ENCODE data around the gene SMG9. TPM values are rescaled to one million over a fixed set of nuclear protein-coding genes. Genes with fewer than 3 reads are reported as not detected.

The SMG9 gene
- total RNA-seq, 1 experiment from 2014 or later: 14.9 TPM

GRCh38 chr19:43752287-43752875 is 2.4 kb downstream of the SMG9 start:
- no peak for DNase-seq (ENCODE audit: low spot score)

GRCh38 chr19:43751466-43752220 is 3.1 kb downstream of the SMG9 start:
- no peak for DNase-seq (ENCODE audit: low spot score)

DNA sequence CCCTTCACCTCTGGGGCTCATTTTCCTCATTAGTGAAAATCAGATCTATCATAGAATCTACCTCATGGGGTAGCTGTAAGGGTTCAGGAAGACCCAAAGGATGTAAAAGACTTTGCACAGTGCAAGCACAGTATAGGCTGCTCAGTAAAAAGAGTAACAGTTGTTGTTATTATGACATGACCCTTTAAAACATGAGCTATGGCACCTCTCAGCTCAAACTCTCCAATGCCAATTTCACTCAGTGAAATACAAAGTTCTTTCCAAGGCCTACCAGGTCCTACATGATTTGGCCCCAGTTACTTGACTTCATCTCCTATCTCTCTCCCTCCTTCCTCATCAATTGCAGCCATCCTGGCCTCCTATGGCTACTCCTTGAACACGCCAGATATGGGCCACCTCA is 4.9 kb downstream of the SMG9 start:
- no peak for DNase-seq (ENCODE audit: low spot score)

DNA sequence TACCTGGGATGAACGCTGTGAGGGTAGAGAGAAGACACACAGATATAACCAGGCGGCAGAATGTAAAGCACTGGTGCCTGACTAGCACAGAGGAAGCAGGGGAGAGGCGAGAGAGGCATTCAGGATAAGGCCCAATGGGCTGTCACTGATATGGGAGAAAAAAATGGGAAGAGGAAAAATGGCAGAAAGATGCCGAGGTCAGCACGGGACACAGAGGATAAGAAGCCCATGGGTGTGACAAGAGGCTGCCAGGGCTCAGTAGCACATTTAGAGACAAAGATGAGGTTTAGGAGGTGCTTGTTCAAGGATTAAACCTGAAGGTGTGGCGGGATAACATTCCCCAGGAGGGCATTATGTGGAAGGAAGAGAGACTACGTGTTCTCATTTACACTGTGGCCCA is 5.6 kb downstream of the SMG9 start:
- no peak for DNase-seq (ENCODE audit: low spot score)

DNA sequence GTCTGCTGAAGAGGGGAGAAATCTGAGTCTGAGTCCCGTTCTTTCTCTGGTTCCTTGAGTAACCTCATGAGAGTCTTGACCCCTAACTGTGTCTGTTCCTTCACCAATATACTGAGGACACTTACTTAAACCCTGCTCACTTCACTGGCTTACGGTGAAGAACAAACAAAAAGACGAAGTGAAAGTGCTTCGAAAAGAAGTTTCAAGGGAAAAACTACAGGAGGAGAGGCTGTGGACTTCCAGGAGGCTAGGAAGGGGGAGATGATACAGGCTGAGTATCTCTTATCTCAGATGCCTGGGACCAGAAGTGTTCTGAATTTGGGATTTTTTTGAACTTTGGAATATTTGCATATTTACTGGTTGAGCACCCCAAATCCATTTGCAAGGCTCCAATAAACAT is 6.1 kb downstream of the SMG9 start:
- no peak for DNase-seq (ENCODE audit: low spot score)

DNA sequence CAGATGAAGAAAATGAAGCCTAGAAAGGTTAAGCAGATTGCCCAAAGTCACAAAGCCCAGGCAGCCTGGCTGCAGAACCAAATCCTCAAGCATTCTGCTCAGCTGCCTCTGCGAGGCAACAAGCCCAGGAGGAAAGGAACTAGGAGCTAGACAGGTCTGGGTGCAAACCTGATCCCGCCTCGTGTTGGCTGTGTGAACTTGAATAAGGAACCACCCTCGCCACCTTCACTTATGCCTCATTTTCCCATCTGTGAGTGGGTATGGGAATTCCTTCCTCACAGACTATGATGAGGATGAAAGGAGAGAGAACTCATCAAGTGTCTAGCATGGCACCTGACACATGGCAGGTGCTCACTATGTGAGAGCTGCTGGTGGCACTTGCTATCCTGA is 6.6 kb downstream of the SMG9 start:
- DNase-seq (ENCODE audit: low spot score): no peak

GRCh38 chr19:43747557-43748204 is 7.1 kb downstream of the SMG9 start:
- no peak for DNase-seq (ENCODE audit: low spot score)

DNA sequence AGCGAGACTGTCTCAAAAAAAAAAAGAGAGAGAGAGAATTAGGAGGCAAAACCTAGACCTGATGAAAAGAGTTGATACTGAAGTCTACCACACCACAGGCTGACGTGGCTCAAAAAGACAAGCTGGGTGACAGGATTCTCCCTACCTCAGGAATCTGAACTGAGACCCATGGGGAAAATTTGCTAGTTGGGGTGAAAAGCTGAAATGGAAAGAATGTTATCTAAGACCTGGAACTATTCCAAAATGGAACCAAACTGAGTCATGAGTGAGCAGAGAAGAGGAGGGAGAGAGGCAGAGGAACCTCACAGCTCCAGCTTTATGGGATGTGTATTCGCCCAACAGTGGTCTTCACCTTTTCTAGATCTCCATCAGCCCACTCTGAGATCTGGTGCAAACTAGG is 11.7 kb downstream of the SMG9 start:
- no peak for DNase-seq (ENCODE audit: low spot score)

GRCh38 chr19:43741075-43741825 is 13.5 kb downstream of the SMG9 start:
- DNase-seq (ENCODE audit: low spot score): no peak

DNA sequence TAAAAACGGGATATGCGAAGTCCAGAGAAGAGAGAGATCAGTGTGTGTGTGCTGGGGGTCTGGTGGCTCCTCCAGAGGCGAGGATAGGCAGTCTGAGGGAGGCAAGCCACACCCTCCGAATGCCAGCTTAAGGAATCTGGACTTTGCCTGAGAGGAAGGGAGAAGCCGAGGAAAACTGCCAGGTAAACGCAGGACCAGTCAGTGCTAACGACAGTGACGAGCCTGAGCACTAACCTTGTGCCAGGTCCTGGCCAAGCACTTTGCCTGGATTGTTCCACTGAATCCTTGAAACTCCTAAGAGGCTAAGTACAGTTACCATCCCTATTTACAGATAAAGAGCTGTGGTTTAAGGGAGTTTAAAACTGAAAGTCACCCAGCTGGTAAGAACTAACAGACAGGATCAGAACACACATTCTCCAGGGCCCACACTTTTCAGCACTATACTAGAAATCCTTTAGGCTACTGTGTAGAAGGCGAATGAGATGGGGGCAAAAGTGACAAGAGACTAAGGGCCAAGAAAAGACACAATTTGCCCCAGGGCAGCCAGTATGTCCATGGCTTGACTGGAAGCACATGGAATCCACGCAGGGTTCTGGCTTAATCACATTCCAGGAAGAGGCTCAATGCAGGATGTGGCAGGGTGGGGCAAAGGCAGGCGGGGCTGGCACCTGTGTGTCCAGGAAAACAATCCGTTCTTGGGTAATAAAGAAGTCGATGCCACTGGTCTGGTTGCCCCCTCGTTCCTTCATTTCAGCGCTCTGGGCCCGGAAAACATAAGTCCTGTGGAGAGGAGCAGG is 15.1 kb downstream of the SMG9 start:
- DNase-seq (ENCODE audit: low spot score): no peak

DNA sequence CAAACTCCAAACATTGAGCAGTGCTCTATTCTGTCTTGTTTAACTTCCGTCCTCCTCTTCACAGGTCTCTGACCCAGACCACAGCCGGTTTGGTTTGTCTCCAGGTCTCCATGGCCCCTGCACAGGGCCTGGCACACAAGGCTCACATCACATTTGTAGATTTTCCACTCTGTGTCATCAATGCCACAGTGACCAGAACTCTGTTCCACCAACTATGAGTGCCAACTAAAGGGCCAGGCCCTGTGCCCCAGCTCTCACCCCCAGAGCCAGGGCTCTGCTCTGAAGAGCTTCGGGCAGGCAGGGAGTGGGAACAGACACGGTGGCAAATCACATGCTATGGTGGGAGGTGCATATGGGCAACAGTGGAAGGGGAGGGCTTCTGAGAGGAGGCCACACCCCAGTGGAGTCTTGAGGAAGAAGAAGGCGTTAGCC is 16.0 kb downstream of the SMG9 start:
- DNase-seq (ENCODE audit: low spot score): no peak

GRCh38 chr19:43735957-43736356 is 18.8 kb downstream of the SMG9 start:
- no peak for DNase-seq (ENCODE audit: low spot score)

GRCh38 chr19:43735013-43735412 is 19.7 kb downstream of the SMG9 start:
- DNase-seq (ENCODE audit: low spot score): no peak

GRCh38 chr19:43731846-43732245 is 22.9 kb downstream of the SMG9 start:
- DNase-seq (ENCODE audit: low spot score): no peak

DNA sequence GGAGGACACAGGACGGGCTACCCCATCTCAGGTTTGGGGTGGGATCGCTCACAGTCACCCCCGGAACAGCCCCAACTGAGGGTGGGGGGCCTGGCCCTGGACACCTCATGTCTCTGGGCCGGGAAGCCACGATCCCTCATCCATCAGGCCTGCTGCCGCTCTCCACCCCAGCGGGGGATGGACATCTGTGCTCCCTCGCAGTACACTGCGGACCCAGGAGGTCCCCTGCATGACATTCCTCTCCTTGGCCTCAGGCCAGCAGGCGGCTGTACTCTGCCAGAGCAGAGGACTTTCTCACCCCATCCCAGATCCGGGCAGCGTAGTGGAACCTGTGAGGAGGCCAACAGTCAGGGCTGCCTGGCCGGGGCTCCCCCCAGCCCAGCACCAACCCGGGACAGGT is 23.4 kb downstream of the SMG9 start:
- DNase-seq (ENCODE audit: low spot score): no peak

DNA sequence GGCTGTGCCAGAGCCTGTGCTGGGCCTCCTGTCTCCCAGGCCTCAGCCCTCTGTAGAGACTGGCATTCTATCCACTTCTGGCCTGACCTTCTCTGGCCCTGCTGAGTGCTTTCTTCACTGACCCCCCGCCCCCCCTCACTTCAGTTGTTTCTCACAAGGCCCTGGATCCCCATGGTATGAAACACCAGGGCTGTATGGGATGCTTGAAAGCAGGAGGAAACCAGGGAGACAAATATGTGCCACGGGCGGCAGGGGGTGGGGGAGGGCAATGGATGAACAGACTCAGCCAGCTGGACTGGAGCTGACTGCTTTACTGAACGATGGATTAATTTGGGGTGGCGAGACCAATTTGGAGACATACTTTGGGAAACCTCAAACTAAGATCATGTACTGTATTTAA is 24.8 kb downstream of the SMG9 start:
- DNase-seq (ENCODE audit: low spot score): no peak

DNA sequence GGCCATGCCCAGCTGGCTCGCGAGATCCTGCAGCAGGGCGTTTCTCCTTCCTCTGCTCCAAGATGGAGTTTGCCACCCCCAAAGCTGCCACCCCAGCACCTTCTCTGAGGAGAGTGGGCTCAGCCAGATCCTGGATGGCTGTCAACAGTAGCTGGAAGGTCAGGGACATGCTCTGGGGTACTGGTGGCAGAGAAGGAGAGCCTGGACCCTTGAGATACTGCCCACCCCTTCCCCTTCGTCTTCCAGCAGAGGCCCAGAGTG is 27.2 kb downstream of the SMG9 start:
- DNase-seq (ENCODE audit: low spot score): no peak

DNA sequence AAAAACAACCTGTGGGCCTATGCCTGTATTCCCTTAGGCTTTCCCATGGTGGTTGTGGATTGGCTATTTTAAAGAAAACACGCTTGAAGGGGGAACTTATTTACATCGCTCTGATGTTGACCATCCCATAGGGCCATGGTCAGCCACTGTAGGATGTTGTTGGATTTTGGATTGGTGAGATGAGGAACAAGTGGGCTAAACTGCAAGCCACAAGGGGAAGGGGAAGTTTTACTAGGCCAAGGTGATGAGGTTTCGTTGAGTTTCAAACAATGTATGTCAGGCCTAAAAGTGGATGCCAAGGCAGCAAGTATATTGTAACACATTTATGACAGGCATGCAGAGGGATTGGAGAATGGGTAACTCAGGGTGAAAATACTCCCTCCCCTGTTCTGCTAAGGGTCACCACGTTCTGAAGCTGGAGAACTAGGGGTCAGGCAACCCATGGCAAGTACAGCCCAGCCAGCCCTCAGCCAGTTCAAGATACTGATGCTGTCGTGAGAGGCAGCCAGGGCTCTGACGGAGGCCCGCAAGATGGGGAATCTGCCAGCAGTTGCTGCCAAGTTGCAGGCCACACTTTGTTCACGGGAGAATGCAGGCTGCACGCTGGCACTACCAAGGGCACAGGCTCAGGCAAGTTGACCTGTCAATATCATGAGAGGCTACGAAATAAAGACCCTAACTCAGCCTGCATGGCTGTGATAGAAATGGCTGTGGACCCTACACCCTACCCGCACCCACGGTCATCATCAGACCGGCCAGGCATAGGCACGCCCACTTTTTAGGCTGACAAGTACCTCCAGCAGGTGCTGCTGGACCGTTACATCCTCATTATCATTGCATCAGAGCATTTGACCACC is 27.8 kb downstream of the SMG9 start:
- DNase-seq (ENCODE audit: low spot score): no peak

DNA sequence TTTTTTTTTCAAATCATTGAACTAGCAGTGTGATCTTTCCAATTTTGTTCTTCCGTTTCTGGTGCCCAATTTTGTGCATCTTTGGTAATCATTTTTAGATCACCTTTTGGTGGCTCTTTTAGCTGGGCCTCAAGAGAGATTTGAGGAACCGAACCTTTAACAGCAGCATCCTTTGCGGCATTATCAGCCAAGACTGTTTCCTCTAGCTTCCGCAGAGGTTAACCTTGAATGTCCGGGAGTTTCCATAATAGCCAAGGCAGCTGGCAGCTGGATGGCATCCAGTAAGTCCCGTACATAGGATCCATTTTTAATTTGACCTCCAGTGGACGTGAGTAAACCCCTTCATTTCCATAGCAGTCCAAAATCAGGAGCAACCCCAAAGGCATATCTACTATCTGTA is 29.3 kb downstream of the SMG9 start:
- no peak for DNase-seq (ENCODE audit: low spot score)

DNA sequence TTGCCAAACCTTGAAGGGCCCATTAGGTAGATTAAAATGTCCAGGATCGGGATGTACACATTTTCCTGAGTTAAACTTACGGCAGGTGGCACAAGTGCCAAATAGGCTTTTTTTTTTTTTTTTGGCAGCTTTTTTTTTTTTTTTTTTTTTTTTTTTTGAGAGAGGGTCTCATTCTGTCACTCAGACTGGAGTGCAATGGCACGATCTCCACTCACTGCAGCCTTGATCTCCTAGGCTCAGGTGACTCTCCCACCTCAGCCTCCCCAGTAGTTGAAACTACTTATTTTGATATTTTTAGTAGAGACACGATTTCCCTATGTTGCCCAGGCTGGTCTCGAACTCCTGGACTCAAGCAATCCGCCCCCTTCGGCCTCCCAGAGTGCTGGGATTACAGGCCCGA is 29.9 kb downstream of the SMG9 start:
- DNase-seq (ENCODE audit: low spot score): no peak

DNA sequence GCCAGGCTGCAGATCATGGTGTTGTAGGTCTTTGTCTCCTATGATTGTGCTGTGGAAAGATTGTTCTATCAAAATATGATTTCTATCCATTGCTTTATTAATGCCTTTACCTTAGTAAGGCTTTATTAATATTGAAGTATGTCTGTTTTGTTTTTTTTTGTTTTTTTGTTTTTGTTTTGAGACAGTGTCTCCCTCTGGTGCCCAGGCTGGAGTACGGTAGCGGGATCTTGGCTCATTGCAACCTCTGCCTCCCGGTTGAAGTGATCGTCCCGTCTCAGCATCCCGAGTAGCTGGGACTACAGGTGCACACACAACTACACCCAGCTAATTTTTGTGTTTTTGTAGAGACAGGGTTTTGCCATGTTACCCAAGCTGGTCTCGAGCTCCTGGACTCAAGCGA is 31.2 kb downstream of the SMG9 start:
- no peak for DNase-seq (ENCODE audit: low spot score)

Data from H4 (cell line).